Osteocyte (in vitro differentiated cells): ENCODE measurements around the gene TMEM178B. TPM values are rescaled to one million over a fixed set of nuclear protein-coding genes. Genes with fewer than 3 reads are reported as not detected.

Experiments used
- DNase-seq: peaks from one replicate; pipeline ENCODE4 v3.0.0; 2021; ENCODE audit warnings: mixed read lengths; ENCODE audit not compliant: unreplicated experiment; ENCODE audit errors: extremely low spot score
- H3K27ac Mint-ChIP-seq: one replicate; pipeline ENCODE4 v1.8.0; 2021; ENCODE audit warnings: mild to moderate bottlenecking, mixed read lengths; ENCODE audit not compliant: unreplicated experiment
- H3K27me3 Mint-ChIP-seq: one replicate; pipeline ENCODE4 v1.8.0; 2021; ENCODE audit warnings: mixed read lengths; ENCODE audit not compliant: unreplicated experiment
- H3K36me3 Mint-ChIP-seq: one replicate; pipeline ENCODE4 v1.8.0; 2021; ENCODE audit warnings: mixed read lengths; ENCODE audit not compliant: unreplicated experiment
- H3K4me1 Mint-ChIP-seq: one replicate; pipeline ENCODE4 v1.8.0; 2021; ENCODE audit warnings: mixed read lengths; ENCODE audit not compliant: unreplicated experiment
- H3K4me3 Mint-ChIP-seq: one replicate; pipeline ENCODE4 v1.8.0; 2021; ENCODE audit warnings: mild to moderate bottlenecking, moderate library complexity, mixed read lengths; ENCODE audit not compliant: unreplicated experiment
- H3K9me3 Mint-ChIP-seq: one replicate; pipeline ENCODE4 v1.8.0; 2021; ENCODE audit warnings: mixed read lengths; ENCODE audit not compliant: unreplicated experiment
- CTCF ChIP-seq: fragments of 200-600 bp; sonication (generic); IDR thresholded peaks from 2 replicates; pipeline ENCODE4 v1.5.0; 2021; ENCODE audit warnings: antibody characterized with exemption, mild to moderate bottlenecking, moderate library complexity
- total RNA-seq: library from RNA; stranded (reverse); gene quantifications from 2 replicates; pipeline ENCODE4 v1.2.1, GENCODE V29; 2021

The TMEM178B gene
- total RNA-seq, 1 donor from 2014 or later, result 0.70 TPM

- no peaks in the 10 kb centered on the region for H3K36me3 Mint-ChIP-seq
- H3K4me1 Mint-ChIP-seq, result no peaks in the 10 kb centered on the region
- no peaks in the 10 kb centered on the region for H3K27me3 Mint-ChIP-seq
- DNase-seq, result no peak
- TF ChIP-seq CTCF, result no peak
- H3K27ac Mint-ChIP-seq, result no peak overlapping the region
- H3K9me3 Mint-ChIP-seq, result no peaks in the 10 kb centered on the region
- no peak overlapping the region for H3K4me3 Mint-ChIP-seq
Measured at GRCh38 chr7:141208539-141208938, 134.7 kb downstream of the TMEM178B start.

- Mint-ChIP-seq H3K4me1 (no peaks in the 10 kb centered on the region), H3K4me3 (no peak overlapping the region), H3K9me3 (no peaks in the 10 kb centered on the region), H3K27ac (no peak overlapping the region), H3K27me3 (no peaks in the 10 kb centered on the region), H3K36me3 (no peaks in the 10 kb centered on the region)
- no peak for TF ChIP-seq CTCF
- no peak for DNase-seq
Measured at GRCh38 chr7:141209454-141209853, 135.6 kb downstream of the TMEM178B start.

- TF ChIP-seq CTCF, result no peak
- Mint-ChIP-seq H3K36me3 (no peaks in the 10 kb centered on the region), H3K9me3 (no peaks in the 10 kb centered on the region), H3K27me3 (no peaks in the 10 kb centered on the region), H3K4me1 (no peaks in the 10 kb centered on the region), H3K27ac (no peak overlapping the region), H3K4me3 (no peak overlapping the region)
- no peak for DNase-seq
Measured at GRCh38 chr7:141210862-141211261, 137.0 kb downstream of the TMEM178B start.

- no peaks in the 10 kb centered on the region for H3K4me1 Mint-ChIP-seq
- H3K4me3 Mint-ChIP-seq, result no peak overlapping the region
- TF ChIP-seq CTCF, result no peak
- no peaks in the 10 kb centered on the region for H3K36me3 Mint-ChIP-seq
- no peak for DNase-seq
- H3K9me3 Mint-ChIP-seq, result no peaks in the 10 kb centered on the region
- H3K27me3 Mint-ChIP-seq, result no peaks in the 10 kb centered on the region
- no peak overlapping the region for H3K27ac Mint-ChIP-seq
Measured at GRCh38 chr7:141213226-141213625, 139.4 kb downstream of the TMEM178B start.

GRCh38 chr7:141217938-141218337 is 144.1 kb downstream of the TMEM178B start:
- no peak for TF ChIP-seq CTCF
- Mint-ChIP-seq H3K4me3 (no peak overlapping the region), H3K27ac (no peak overlapping the region), H3K4me1 (no peaks in the 10 kb centered on the region), H3K27me3 (no peaks in the 10 kb centered on the region), H3K9me3 (no peaks in the 10 kb centered on the region), H3K36me3 (no peaks in the 10 kb centered on the region)
- DNase-seq, result no peak
